Activated CD4-positive, alpha-beta T cell treated with anti-CD3 and anti-CD28 coated beads, Interleukin-2, Interleukin-6, amounts not matched to agents 100 ng/mL and 50 ng/mL, durations not matched to agents 16 hours and 8 hours (primary cell): Measurements from ENCODE around the gene KLF8.

Experiments
- DNase-seq: peaks from one replicate; pipeline ENCODE4 v3.0.0-alpha.2; 2020

Gene KLF8

GRCh38 chrX:56313308-56313707 lies 81.2 kb downstream of the KLF8 start:
- DNase-seq, result no peak

GRCh38 chrX:56314334-56314733 lies 82.2 kb downstream of the KLF8 start:
- peak; percentile 1 for DNase-seq

- no peak for DNase-seq
These were observed 85.9 kb downstream of the KLF8 start for GRCh38 chrX:56318076-56318475.

- no peak for DNase-seq
These were observed 87.0 kb downstream of the KLF8 start for GRCh38 chrX:56319165-56319564.
